Ovary (tissue), 3 donors: ENCODE measurements around the gene WASF3.

Experiments used
- CTCF ChIP-seq, 3 donors: fragments of 450-650 bp in 2 of 3; fragments of 200-600 bp in 1 of 3; IDR thresholded peaks; one replicate each; pipeline versions ENCODE4 v1.5.1 to v1.8.0; 2016 to 2022; ENCODE audit warnings: antibody characterized with exemption in 3 of 3, mild to moderate bottlenecking in 1 of 3
- POLR2A ChIP-seq: fragments of 450-650 bp; IDR thresholded peaks from one replicate; pipeline ENCODE4 v1.6.1; 2017; ENCODE audit warnings: antibody characterized with exemption, mild to moderate bottlenecking, moderate library complexity
- donor health status: DM: no; HTN: no; CAD: no.

- no peak for TF ChIP-seq POLR2A
- TF ChIP-seq CTCF (IDR thresholded peaks at IDR 0.05) = no peak
These were observed 141.7 kb downstream of the WASF3 start for GRCh38 chr13:26699197-26699490.
